ENCODE measurements around the gene SLAMF7.

- TF ChIP-seq POLR2A (IDR thresholded peaks at IDR 0.05): no peak
- no peak for TF ChIP-seq CTCF (IDR thresholded peaks at IDR 0.05)
Measured at GRCh38 chr1:160716013-160716412, 23.0 kb upstream of the SLAMF7 start.
